ENCODE measurements around the gene PLCH1. TPM values are rescaled to one million over a fixed set of nuclear protein-coding genes. Genes with fewer than 3 reads are reported as not detected.
A peak's percentile ranks its signal among the peaks of the same experiment; 100 is the strongest.

PLCH1 gene
- total and polyA plus RNA-seq, 7 donors = 0.03 to 1.1 (median 0.06) TPM; not detected in 2

GRCh38 chr3:155585384-155585783 is 159.5 kb downstream of the PLCH1 start:
- H3K4me3 ChIP-seq = no peak overlapping the region
- DNase-seq = no peak
- ATAC-seq = no peak
- no peaks in the 10 kb centered on the region for H3K36me3 ChIP-seq (ENCODE audit: insufficient read depth in 1 of 2, low read depth in 1 of 2)
- H3K27me3 ChIP-seq (ENCODE audit: insufficient read depth in 3 of 3, low read length in 2 of 3) = no peaks in the 10 kb centered on the region
- no peaks in the 10 kb centered on the region for H3K4me1 ChIP-seq
- intact Hi-C loops (cut with DNase I) = no loop called here
- no peak overlapping the region for H3K27ac ChIP-seq
- 81 to 88% (median 88%) methylated on average over 2 of the region's 2 CpGs for WGBS, 3 donors
- no peak for TF ChIP-seq CTCF (IDR thresholded peaks at IDR 0.05)
- no peaks in the 10 kb centered on the region for H3K9me3 ChIP-seq

GRCh38 chr3:155581579-155581978 is 163.3 kb downstream of the PLCH1 start:
- Histone ChIP-seq H3K27ac (no peak overlapping the region), H3K9me3 (no peaks in the 10 kb centered on the region), H3K36me3 (ENCODE audit: insufficient read depth in 1 of 2, low read depth in 1 of 2) (no peaks in the 10 kb centered on the region), H3K4me1 (no peaks in the 10 kb centered on the region), H3K4me3 (no peak overlapping the region), H3K27me3 (ENCODE audit: insufficient read depth in 3 of 3, low read length in 2 of 3) (no peaks in the 10 kb centered on the region)
- DNase-seq = no peak
- TF ChIP-seq CTCF (IDR thresholded peaks at IDR 0.05) = no peak
- ATAC-seq = no peak
- WGBS, 3 donors = 79 to 88% (median 83%) methylated on average over 10 of the region's 10 CpGs
- intact Hi-C loops (cut with DNase I) = no loop called here

- H3K4me1 ChIP-seq = no peaks in the 10 kb centered on the region
- intact Hi-C loops (cut with DNase I) = no loop called here
- ATAC-seq = peak in 2 of 4 donors; percentile 23 to 26
- 0 to 8% (median 4%) methylated on average over 1 of the region's 1 CpG for WGBS, 3 donors
- H3K9me3 ChIP-seq = no peaks in the 10 kb centered on the region
- H3K27me3 ChIP-seq (ENCODE audit: insufficient read depth in 3 of 3, low read length in 2 of 3) = no peaks in the 10 kb centered on the region
- H3K27ac ChIP-seq = no peak overlapping the region
- H3K4me3 ChIP-seq = no peak overlapping the region
- no peak for DNase-seq
- no peak for TF ChIP-seq CTCF (IDR thresholded peaks at IDR 0.05)
- H3K36me3 ChIP-seq (ENCODE audit: insufficient read depth in 1 of 2, low read depth in 1 of 2) = no peaks in the 10 kb centered on the region
These were observed 172.8 kb downstream of the PLCH1 start for GRCh38 chr3:155572085-155572484.

- intact Hi-C loops (cut with DNase I) = no loop called here
- Histone ChIP-seq H3K27ac (no peak overlapping the region), H3K36me3 (ENCODE audit: insufficient read depth in 1 of 2, low read depth in 1 of 2) (no peaks in the 10 kb centered on the region), H3K27me3 (ENCODE audit: insufficient read depth in 3 of 3, low read length in 2 of 3) (no peaks in the 10 kb centered on the region), H3K4me1 (no peaks in the 10 kb centered on the region), H3K9me3 (no peaks in the 10 kb centered on the region), H3K4me3 (no peak overlapping the region)
- no peak for DNase-seq
- ATAC-seq = no peak
- no peak for TF ChIP-seq CTCF (IDR thresholded peaks at IDR 0.05)
- 79 to 86% (median 81%) methylated on average over 3 of the region's 3 CpGs for WGBS, 3 donors
These were observed 176.6 kb downstream of the PLCH1 start for GRCh38 chr3:155568295-155568694.

GRCh38 chr3:155560594-155560993 is 184.3 kb downstream of the PLCH1 start:
- H3K27me3 ChIP-seq (ENCODE audit: insufficient read depth in 3 of 3, low read length in 2 of 3) = no peaks in the 10 kb centered on the region
- H3K36me3 ChIP-seq (ENCODE audit: insufficient read depth in 1 of 2, low read depth in 1 of 2) = no peaks in the 10 kb centered on the region
- no peaks in the 10 kb centered on the region for H3K4me1 ChIP-seq
- H3K27ac ChIP-seq = no peak overlapping the region
- no peak for TF ChIP-seq CTCF (IDR thresholded peaks at IDR 0.05)
- DNase-seq (no peak), ATAC-seq (no peak)
- no peaks in the 10 kb centered on the region for H3K9me3 ChIP-seq
- intact Hi-C loops (cut with DNase I) = no loop called here
- no peak overlapping the region for H3K4me3 ChIP-seq
- WGBS, 3 donors = 58 to 69% (median 66%) methylated on average over 1 of the region's 1 CpG
